Tongue (tissue), 2 donors: ENCODE measurements around the gene SHB. TPM values are rescaled to one million over a fixed set of nuclear protein-coding genes. Genes with fewer than 3 reads are reported as not detected.
A peak's percentile ranks its signal among the peaks of the same experiment; 100 is the strongest.

ENCODE experiments used
- DNase-seq: peaks from one replicate; pipeline ENCODE4 v3.0.0-alpha.2; 2015
- total RNA-seq: library from RNA; depleted of rRNA; stranded (reverse); fragments of >200 nt; gene quantifications from one replicate; pipeline ENCODE4 v1.2.3, GENCODE V29; 2014

SHB gene
- total RNA-seq, 1 donor from 2014 or later: 10.2 TPM

DNA sequence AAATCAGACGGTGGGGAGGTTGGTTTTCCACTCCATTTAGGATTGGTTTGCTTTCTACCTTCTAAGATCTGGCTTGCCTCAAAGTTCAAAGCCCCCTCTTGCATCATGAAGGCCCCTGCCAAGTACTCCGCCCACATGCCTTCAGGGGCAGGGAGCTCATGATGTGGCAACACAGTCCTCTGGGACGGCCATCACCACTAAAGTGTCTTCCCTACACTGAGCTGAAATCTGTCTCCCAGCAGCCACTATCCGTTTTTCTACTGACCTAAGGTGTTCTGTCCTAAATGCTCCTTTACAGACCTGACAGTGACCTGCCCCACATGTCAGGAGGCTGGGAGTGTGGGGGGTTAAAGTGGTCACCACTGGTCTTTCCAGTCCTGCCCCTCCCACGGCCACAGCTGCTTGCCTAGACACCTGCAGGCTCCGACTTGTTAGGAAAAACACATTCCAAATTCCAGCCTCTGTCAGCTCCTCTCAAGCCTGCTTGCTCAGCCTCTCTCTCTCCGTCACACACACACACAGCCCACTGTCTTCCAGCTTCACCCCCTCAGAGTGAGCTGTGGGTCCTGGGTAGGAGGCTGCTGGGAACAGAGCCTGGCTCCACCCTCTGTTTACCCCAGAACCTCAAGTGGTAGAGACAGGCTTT lies 44.9 kb downstream of the SHB start:
- DNase-seq: peak; percentile 84

DNA sequence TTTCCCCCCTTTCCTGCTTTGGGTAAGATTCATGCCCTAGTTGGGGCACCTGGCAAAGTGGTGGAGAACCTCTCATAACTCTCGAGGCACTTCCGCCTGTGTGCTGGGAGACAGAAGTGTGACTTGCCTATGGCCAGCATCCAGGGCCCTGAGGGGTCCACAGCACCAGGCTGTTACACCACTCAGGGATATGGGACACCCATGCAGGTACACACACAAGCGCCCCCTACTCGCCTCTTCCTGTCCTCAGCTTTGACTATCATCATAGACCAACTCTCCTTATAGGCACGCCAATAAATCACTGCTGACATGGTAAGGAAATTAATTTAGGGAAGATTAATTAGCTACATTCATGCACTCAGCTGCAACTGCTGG lies 45.4 kb downstream of the SHB start:
- no peak for DNase-seq

DNA sequence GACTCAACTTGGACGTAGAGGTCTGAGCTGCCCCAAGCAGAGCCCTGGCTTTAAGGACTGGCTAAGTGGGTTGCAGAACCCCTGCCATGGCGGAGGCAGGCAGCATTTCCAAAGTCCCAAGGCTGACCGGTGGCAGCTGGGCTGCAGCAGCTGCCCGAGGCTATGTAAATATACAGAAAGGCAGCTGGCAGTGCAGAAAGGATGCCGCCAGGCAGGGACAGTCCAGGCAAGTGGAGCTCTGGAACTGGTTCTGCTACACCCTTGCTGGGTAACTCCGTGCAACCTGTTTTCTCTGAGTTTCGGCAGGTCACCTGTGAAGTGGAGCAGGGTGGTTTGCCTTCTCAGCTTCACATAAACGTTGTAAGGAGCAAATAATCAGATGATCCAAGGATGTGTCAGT lies 46.0 kb downstream of the SHB start:
- peak; percentile 91 for DNase-seq

DNA sequence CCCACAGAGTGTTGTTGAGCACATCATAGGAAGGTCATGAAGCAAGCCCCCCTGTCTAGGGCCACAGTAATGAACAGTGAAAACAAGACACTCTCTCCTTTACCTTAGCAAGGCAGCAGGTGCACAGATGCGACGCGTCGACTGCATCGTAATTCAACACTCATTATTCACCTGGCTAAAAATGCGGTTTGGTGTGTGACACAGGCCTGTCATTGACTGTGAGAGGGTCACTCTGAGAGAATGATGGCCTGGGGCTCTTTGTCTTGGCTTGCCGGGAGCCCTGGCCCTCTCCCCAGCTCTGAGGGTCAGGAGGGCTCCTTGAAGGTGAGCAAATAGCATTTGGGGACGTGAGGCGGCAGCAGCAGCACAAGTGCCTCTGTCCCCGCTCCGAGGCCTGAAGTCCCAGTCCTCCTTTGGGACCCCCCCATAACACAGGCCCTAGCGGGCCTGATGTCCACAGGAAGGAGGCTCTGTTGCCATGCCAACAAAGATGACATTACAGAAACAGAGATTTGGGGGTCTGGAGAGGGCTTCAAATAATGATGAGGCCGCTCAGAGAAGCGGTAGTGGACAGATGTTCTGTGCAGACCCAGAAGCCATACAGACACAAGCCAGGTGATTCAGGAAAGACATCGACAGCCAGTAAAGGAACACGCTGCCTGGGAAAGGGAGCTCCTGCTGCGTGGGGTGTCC lies 46.7 kb downstream of the SHB start:
- no peak for DNase-seq

DNA sequence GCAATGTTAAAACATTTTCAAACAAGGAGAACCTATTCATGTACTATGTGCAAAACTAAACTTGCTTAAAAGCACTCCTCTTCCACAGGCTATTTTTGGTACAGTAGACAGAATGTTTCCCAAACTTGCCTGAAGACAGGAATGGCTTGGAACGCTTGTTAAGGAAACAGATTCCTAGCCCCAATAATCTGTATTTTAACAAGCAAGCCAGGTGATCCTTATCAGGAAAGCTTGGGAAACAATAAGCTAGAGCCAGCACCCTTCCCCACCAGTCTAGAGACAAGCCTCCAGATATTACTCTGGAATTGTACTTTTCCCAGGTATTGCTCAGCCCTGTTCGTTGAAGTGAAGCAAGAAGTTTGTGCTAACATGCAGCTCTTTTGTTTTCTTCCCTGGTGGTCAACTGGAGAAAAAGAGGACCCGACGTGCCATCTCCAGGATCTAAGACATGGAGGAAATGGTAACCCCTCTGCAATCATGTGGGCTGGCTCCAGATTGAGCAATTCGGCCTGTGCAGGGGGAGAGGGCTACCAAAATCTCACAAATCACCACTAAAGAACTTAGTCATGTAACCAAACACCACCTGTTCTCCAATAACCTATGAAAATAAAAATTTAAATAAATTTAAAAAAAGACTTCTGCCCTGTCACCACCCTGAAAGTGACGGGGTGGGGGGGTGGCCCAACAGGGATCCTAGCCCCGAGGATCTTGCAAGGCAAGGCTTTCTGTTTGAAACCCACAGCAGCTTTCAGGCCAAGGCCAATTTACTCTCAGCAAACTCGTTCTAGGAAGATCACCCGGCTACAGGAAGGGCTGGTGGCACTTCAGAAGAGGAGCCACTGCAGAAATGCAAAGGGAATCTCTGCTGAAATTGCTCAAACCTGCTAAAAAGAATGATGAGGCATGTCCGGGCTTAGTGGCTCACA lies 48.6 kb downstream of the SHB start:
- no peak for DNase-seq

- DNase-seq: peak; percentile 60
These were observed 49.3 kb downstream of the SHB start for GRCh38 chr9:38019731-38020130.

DNA sequence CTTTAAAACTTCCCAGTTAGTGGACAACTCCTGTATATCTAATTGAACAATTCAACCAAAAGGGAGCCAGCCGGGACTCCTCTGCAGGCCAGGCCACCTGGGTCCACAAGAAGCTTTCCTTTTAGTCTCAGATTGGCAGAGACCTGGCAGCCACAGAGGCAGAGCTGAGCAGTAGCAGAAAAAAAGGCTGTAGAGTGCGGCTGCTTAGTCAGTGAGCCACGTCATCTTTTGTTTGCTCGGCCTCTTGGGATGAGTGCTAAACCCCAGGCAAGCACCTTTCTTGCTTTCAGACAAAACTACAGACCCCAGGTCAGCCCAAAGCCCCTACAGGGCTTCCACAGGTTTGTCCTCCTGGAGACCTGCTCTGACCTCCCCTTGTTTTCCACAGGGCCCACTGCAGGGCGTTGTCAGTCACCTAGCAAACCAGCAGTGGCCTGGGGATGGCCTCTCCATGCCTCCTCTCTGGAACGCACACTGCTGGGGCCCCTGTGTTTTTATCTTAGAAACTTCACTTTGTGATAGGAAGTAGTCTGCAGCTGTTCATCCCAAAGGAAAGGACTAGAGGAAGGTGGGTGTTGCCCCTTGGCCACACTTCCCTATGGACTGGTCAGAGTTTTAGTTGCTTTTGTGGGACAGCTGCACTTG lies 49.9 kb downstream of the SHB start:
- peak; percentile 70 for DNase-seq

DNA sequence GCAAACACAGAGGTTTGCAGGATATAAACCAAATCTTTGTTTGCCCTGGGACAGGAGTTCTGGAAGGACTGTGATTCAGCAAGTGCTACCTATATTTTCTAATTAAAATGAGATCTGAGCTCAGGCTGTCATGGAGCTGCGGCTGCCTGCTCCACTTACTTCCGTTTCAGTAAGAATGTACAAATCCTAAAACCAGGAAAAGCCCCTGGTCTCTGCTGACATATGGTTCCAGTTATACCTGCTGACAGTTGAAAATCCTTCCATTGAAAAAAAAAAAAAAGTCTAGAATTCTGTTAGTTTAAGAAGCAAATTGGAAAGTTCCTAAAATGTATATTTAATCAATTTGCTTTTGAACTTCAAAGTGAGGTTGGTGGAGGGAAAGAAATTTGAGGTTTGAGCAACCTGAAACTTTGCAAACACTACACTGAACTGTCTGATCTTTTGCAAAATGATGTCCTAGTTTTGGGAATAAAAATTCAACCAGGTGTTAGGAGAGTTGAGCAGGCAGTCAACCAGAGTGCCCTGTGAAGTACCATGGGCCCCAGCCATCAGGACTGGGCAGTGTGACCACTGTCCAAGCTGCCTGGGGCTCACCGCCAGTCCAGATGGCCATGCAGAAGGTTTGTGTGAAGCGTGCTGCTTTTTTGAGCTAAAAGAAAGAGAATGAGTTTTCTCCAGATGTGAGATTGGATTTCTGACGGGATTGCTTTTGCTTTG lies 50.6 kb downstream of the SHB start:
- peak; percentile 57 for DNase-seq

DNA sequence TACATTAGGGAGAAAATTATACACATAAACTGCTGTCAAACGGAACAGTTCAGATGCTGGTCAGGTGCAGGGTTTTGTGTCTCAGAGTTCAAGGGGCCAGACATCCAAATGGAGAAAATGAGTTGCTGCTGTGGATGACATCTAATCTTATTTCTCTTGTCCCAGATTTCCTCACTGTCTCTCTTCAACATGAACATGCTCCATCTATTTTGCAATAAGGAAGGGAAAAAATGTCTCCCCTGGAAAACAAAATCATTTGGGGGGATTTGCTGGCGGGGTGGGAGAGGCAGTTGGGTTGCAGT lies 51.2 kb downstream of the SHB start:
- no peak for DNase-seq

DNA sequence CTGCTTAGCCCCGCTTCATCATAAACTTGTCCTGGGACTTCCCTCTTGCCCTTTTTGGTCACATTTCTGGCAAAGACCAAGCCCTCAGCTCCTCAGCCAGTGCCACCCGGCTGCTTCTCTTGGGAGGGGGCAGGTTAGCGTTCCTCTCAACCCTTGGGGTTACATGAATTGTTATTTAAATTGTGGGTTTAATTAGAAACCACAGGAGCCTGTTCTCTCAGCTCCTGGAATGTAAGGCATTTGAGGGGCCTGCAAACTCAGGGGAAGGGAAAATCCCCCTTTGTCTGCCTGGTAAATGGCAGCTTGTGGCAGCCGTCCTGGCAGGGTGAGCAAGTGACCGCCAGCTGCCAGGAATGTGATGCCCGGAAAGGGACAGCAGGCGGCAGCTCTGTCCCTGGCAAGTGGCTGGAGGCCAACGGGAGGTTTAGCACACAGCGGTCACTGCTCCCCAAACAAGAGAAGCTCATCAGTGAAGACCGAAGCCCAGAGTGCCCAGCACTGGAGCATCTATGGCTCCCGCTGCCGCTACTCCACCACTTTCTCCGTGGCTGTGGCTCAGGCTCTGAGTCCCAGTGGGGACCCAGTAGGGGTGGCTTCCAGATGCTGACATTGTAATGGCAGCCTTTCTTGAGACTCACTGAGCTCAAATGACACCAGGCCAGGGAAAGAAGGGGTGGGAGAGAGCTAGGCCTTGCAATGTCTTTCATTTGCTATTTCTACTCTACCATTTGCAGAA lies 51.7 kb downstream of the SHB start:
- peak; percentile 91 for DNase-seq

GRCh38 chr9:38016375-38017135 lies 52.5 kb downstream of the SHB start:
- DNase-seq: peak; percentile 46

GRCh38 chr9:38015906-38016305 lies 53.1 kb downstream of the SHB start:
- DNase-seq: no peak

DNA sequence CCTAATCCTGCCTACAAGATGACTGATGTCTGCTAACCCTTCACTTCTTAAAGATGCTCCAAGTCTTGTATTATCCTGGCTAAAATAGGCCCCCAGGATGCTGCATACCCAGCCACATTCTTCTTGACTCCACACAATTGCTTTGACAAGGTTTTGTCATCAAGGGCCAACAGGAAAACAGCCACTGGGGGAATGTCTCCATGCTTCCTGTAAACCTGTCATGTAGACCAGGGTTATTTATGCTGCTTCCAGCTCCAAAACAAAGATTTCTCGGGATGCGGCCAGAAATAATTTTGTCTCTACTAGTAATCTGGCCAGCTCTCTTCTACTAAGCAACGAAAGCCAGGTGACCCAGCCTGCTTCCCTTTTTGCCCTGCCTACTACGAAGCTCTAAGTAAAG lies 53.8 kb downstream of the SHB start:
- DNase-seq: peak; percentile 42

- no peak for DNase-seq
These were observed 56.1 kb downstream of the SHB start for GRCh38 chr9:38012767-38013450.

- no peak for DNase-seq
These were observed 57.0 kb downstream of the SHB start for GRCh38 chr9:38011991-38012390.

GRCh38 chr9:38010918-38011704 lies 57.9 kb downstream of the SHB start:
- no peak for DNase-seq

DNA sequence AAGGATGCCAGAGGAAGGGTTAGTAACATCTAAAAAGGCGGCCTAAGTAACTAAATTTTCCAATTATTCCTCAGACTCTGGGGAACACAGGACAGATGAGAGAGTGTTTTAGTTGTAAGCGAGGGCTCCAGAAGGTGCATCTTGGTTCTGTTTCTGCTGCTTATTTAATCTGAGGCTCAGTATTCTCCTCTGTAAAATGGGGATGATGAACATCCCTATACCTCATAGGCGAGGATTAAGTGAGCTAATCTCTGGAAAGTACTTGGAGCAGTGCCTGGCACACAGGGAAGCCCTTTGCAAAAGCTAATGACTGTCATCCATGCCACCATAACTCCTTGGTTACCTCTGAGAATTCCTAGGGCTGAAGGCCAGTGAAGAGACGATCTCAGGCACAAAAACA lies 59.0 kb downstream of the SHB start:
- no peak for DNase-seq

GRCh38 chr9:38009035-38009501 lies 60.0 kb downstream of the SHB start:
- DNase-seq: no peak
